ENCODE results near the gene ZFP3. TPM values are rescaled to one million over a fixed set of nuclear protein-coding genes. Genes with fewer than 3 reads are reported as not detected.
"Not testable (repeated sequence)": the region's sequence is repeated elsewhere in the genome, so short reads cannot be mapped to it uniquely, and the experiment has no call there.

The ZFP3 gene
- total and polyA plus RNA-seq, 12 donors: 3.1 to 14.6 (median 11.7) TPM

- DNase-seq (no peak), ATAC-seq (no peak)
- no peaks in the 10 kb centered on the region for H3K36me3 ChIP-seq
- no peak for TF ChIP-seq CTCF (IDR thresholded peaks at IDR 0.05)
- WGBS, 2 donors: 87 to 95% methylated on average over 5 of the region's 5 CpGs
- no peaks in the 10 kb centered on the region for H3K9me3 ChIP-seq
- no peaks in the 10 kb centered on the region for H3K27me3 ChIP-seq
- no peak overlapping the region for H3K27ac ChIP-seq
- H3K4me3 ChIP-seq: no peak overlapping the region
- no peaks in the 10 kb centered on the region for H3K4me1 ChIP-seq
- intact Hi-C loops (cut with DNase I): no loop called here
Measured at GRCh38 chr17:5139458-5139732, 61.1 kb downstream of the ZFP3 start.

- H3K4me1 ChIP-seq; DNase-seq; H3K36me3 ChIP-seq; H3K27ac ChIP-seq; H3K9me3 ChIP-seq; H3K4me3 ChIP-seq; ATAC-seq; intact Hi-C loops (cut with DNase I): not testable (repeated sequence)
- H3K27me3 ChIP-seq: peaks cover 0 to 13% (median 0%) of the 10 kb centered on the region in 7 donors
- 90% methylated on average over 14 to 15 of the region's 18 CpGs for WGBS, 2 donors
Measured at GRCh38 chr17:5142877-5143276, 64.6 kb downstream of the ZFP3 start.

Other genes with a start within 250 kb of the ZFP3 start
- 10 to 100 TPM; 26.4 to 54.1 (median 33.5) TPM for gene MINK1, start 245.1 kb upstream of the ZFP3 start, total RNA-seq
- 10 to 100 TPM; 17.3 to 52.3 TPM for gene MINK1, start 245.1 kb upstream of the ZFP3 start, polyA plus RNA-seq
- under 1 TPM in 9 of 10 donors, not detected in 1; 0.28 to 0.86 (median 0.39) TPM for gene C17orf107, start 178.9 kb upstream of the ZFP3 start, total RNA-seq
- under 1 TPM; 0.44 to 0.57 TPM for gene C17orf107, start 178.9 kb upstream of the ZFP3 start, polyA plus RNA-seq
- 1 to 10 TPM in 3 of 10 donors, under 1 TPM in 7; 0.19 to 1.6 (median 0.53) TPM for gene CHRNE, start 175.4 kb upstream of the ZFP3 start, total RNA-seq
- under 1 TPM; 0.44 to 0.71 TPM for gene CHRNE, start 175.4 kb upstream of the ZFP3 start, polyA plus RNA-seq
- gene GP1BA, start 146.2 kb upstream of the ZFP3 start, total RNA-seq: under 1 TPM in 5 of 10 donors, not detected in 5; 0.15 to 0.53 (median 0.39) TPM
- gene GP1BA, start 146.2 kb upstream of the ZFP3 start, polyA plus RNA-seq: under 1 TPM; 0.04 to 0.15 TPM
- gene SLC25A11, start 138.4 kb upstream of the ZFP3 start, total RNA-seq: 100 to 1,000 TPM; 181 to 312 (median 242) TPM
- 100 to 1,000 TPM; 126 to 127 TPM for gene SLC25A11, start 138.4 kb upstream of the ZFP3 start, polyA plus RNA-seq
- 100 to 1,000 TPM in 1 of 10 donors, 10 to 100 TPM in 9; 65.0 to 104 (median 80.9) TPM for gene RNF167, start 138.2 kb upstream of the ZFP3 start, total RNA-seq
- 100 to 1,000 TPM; 132 to 202 TPM for gene RNF167, start 138.2 kb upstream of the ZFP3 start, polyA plus RNA-seq
- gene PFN1, start 129.9 kb upstream of the ZFP3 start, total RNA-seq: 100 to 1,000 TPM; 144 to 376 (median 160) TPM
- gene PFN1, start 129.9 kb upstream of the ZFP3 start, polyA plus RNA-seq: 100 to 1,000 TPM; 170 to 830 TPM
- gene ENO3, start 127.3 kb upstream of the ZFP3 start, total RNA-seq: 1,000 to 10,000 TPM in 2 of 10 donors, 100 to 1,000 TPM in 8; 609 to 1,418 (median 746) TPM
- 1,000 to 10,000 TPM in 1 of 2 donors, 100 to 1,000 TPM in 1; 143 to 1,668 TPM for gene ENO3, start 127.3 kb upstream of the ZFP3 start, polyA plus RNA-seq
- gene SPAG7, start 110.7 kb upstream of the ZFP3 start, total RNA-seq: 100 to 1,000 TPM in 9 of 10 donors, 10 to 100 TPM in 1; 95.5 to 189 (median 135) TPM
- gene SPAG7, start 110.7 kb upstream of the ZFP3 start, polyA plus RNA-seq: 100 to 1,000 TPM; 134 to 157 TPM
- 10 to 100 TPM; 26.0 to 42.0 (median 33.7) TPM for gene CAMTA2, start 90.8 kb upstream of the ZFP3 start, total RNA-seq
- 10 to 100 TPM; 43.1 to 74.3 TPM for gene CAMTA2, start 90.8 kb upstream of the ZFP3 start, polyA plus RNA-seq
- 1 to 10 TPM; 1.8 to 2.9 (median 2.2) TPM for gene INCA1, start 80.9 kb upstream of the ZFP3 start, total RNA-seq
- 1 to 10 TPM in 1 of 2 donors, under 1 TPM in 1; 0.83 to 7.8 TPM for gene INCA1, start 80.9 kb upstream of the ZFP3 start, polyA plus RNA-seq
- 100 to 1,000 TPM; 565 to 826 (median 598) TPM for gene KIF1C, start 80.5 kb upstream of the ZFP3 start, total RNA-seq
- gene KIF1C, start 80.5 kb upstream of the ZFP3 start, polyA plus RNA-seq: 100 to 1,000 TPM; 141 to 158 TPM
- under 1 TPM in 3 of 10 donors, not detected in 7; 0.11 to 0.14 (median 0.12) TPM for gene SLC52A1, start 43.0 kb upstream of the ZFP3 start, total RNA-seq
- not detected for gene SLC52A1, start 43.0 kb upstream of the ZFP3 start, polyA plus RNA-seq
- gene ZNF232, start 33.4 kb downstream of the ZFP3 start, total RNA-seq: 1 to 10 TPM; 2.1 to 5.8 (median 4.4) TPM
- 1 to 10 TPM; 3.6 to 4.3 TPM for gene ZNF232, start 33.4 kb downstream of the ZFP3 start, polyA plus RNA-seq
- 1 to 10 TPM in 2 of 10 donors, under 1 TPM in 7, not detected in 1; 0.05 to 1.6 (median 0.06) TPM for gene USP6, start 37.6 kb downstream of the ZFP3 start, total RNA-seq
- under 1 TPM; 0.01 to 0.07 TPM for gene USP6, start 37.6 kb downstream of the ZFP3 start, polyA plus RNA-seq
- 1 to 10 TPM; 4.0 to 9.1 (median 6.7) TPM for gene ZNF594, start 113.4 kb downstream of the ZFP3 start, total RNA-seq
- 1 to 10 TPM; 1.4 to 3.6 TPM for gene ZNF594, start 113.4 kb downstream of the ZFP3 start, polyA plus RNA-seq
- gene SCIMP, start 156.4 kb downstream of the ZFP3 start, total RNA-seq: 1 to 10 TPM in 2 of 10 donors, under 1 TPM in 8; 0.11 to 9.7 (median 0.73) TPM
- 1 to 10 TPM in 1 of 2 donors, under 1 TPM in 1; 0.15 to 1.0 TPM for gene SCIMP, start 156.4 kb downstream of the ZFP3 start, polyA plus RNA-seq
- gene RABEP1, start 203.8 kb downstream of the ZFP3 start, total RNA-seq: 10 to 100 TPM; 51.3 to 69.1 (median 57.6) TPM
- 10 to 100 TPM; 19.5 to 24.3 TPM for gene RABEP1, start 203.8 kb downstream of the ZFP3 start, polyA plus RNA-seq